Fibroblast of the aortic adventitia (primary cell): ENCODE data around the gene TATDN3. TPM values are rescaled to one million over a fixed set of nuclear protein-coding genes. Genes with fewer than 3 reads are reported as not detected.

Experiments used
- DNase-seq: peaks from one replicate; pipeline ENCODE4 v3.0.0-alpha.2; 2010; ENCODE audit warnings: low read depth
- H3K4me3 ChIP-seq: 2 replicates; pipeline ENCODE4 v1.5.1; 2011; ENCODE audit warnings: low read depth, mild to moderate bottlenecking, control low read depth, low read length, moderate library complexity
- CTCF ChIP-seq: IDR thresholded peaks from 2 replicates; pipeline ENCODE4 v1.5.1; 2011; ENCODE audit warnings: mild to moderate bottlenecking, low read length, control low read depth, inconsistent platforms; ENCODE audit not compliant: insufficient read depth
- total RNA-seq: library from RNA; depleted of rRNA; stranded (reverse); fragments of >200 nt; gene quantifications from 2 replicates; pipeline ENCODE4 v1.2.3, GENCODE V29; 2012; ENCODE audit warnings: low replicate concordance

Gene TATDN3
- total RNA-seq, 1 donor, result 15.0 TPM

- no peak overlapping the region for H3K4me3 ChIP-seq
- TF ChIP-seq CTCF, result no peak
- DNase-seq, result no peak
Measured at GRCh38 chr1:212785871-212786270, 5.8 kb upstream of the TATDN3 start.

DNA sequence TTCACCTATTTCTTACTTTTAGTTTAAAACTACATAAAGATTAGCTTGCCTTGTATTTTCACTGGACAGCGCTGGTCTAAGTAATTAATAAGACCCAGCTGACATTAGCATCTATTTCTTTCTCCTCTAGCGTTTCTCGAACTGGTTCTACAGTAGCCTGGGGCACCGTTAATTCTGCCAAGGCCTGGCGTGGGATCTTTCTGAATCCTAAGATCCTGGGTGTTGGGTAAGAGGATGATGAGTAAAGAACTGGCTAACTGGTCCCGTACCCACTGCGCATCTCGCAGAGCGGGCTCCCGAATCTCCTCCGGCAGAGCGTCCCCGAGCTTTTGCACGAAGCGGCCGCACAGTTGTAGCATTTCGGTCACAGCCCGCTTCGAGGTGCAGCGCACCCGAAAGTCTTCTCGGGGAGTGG is 426 bp upstream of the TATDN3 start:
- DNase-seq, result peak; percentile 81
- peak overlapping the region; percentile 96 for H3K4me3 ChIP-seq
- no peak for TF ChIP-seq CTCF

DNA sequence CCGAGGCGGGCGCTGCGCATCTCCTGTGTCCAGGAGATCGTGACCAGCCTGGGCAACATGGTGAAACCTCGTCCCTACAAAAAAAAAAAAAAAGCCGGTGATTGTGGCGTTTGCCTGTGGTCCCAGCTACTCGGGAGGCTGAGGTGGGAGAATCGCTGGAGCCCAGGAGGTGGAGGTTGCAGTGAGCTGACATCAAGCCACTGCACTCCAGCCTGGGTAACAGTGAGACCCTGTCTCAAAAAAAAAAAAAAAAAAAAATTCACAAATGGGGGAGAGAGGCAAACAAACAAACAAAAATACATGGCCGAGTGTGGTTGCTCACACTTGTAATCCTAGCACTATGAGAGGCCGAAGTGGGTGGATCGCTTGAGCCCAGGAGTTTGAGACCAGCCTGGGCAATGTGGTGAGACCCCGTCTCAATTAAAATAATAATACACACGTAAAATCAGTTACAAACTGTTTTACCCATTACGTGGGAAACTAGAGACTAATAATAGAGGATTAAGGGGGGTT is 758 bp downstream of the TATDN3 start:
- peak overlapping the region; percentile 96 for H3K4me3 ChIP-seq
- DNase-seq, result no peak
- no peak for TF ChIP-seq CTCF

DNA sequence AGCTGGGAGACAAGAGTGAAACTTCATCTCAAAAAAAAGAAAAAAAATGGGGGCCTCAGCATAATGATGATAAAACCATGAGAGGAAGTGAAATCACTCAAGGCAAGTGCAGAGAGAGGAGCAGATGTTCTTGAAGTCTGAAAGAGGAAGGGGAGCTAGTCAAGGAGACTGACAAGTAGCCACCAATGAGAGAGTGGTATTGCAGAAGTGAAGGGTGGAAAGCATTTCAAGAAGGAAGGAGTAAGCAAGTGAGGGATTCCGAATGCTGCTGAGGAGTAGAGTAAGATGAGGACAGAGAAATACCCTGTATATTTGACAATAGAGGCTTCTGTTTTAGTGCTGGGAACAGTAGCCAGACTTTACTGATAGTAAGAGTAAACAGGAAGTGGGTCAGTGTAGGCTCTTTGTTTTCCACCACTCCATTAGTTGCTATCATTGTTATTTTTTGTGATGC is 2.9 kb downstream of the TATDN3 start:
- TF ChIP-seq CTCF, result no peak
- DNase-seq, result no peak
- no peak overlapping the region for H3K4me3 ChIP-seq

- TF ChIP-seq CTCF, result no peak
- no peak for DNase-seq
Measured at GRCh38 chr1:212797681-212798080, 6.0 kb downstream of the TATDN3 start.

DNA sequence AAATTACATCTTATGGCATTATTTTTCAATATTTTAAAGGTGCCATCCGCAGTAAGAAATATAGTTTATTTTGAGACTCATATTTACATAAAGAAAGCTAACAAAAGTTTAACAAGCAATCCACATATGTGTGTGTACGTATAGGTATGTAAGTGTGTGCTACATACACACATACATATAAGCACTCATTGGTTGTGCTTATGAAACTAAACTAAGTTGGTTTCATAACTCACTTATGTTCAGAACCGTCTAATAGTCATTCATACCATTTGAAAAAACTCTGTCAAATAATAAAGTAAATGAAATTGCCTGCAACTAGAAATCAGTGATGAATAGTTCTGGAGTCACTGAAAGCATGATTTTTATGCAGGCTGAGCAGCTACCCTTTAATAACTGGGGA is 14.1 kb downstream of the TATDN3 start:
- DNase-seq, result no peak
- no peak for TF ChIP-seq CTCF
- H3K4me3 ChIP-seq, result no peak overlapping the region

More at GRCh38 chr1:212797681-212798080, 6.0 kb downstream of the TATDN3 start:
- H3K4me3 ChIP-seq, result no peak overlapping the region

DNA sequence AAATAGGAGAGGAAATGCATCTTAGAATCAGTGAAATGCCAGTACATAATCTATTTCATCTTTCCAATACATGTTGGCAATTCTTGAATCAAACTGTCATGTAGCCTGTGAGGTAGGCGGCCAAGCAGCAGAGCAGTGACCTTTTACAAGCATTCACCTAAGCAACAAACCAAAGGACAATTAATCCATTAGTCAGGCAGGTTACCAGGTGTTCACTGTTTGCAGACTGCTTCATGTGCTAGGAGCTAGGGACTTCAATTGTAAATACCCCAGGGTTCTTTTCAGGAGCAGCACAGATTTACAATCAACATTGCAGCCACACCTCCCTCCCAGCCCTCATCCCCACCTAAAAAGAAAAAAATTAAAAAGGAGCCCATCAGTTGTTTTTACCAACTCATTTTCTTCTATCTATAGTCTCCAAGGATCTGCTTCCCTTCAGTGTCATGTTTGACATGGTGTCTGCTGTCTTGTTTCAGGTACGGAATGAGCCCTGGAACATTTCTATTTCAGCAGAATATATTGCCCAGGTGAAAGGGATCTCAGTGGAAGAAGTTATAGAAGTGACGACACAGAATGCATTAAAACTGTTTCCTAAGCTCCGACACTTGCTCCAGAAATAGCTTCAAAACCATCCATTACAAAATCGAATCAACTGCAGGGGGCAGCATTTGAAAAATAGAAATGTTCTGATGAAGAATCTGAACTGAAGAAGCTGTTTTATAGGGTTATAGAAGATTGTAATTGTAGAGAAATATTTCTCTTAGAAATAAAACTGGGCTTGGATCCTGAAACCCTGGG is 23.0 kb downstream of the TATDN3 start:
- peak; percentile 35 for DNase-seq
- peak; percentile 21 for TF ChIP-seq CTCF
- no peak overlapping the region for H3K4me3 ChIP-seq
